Panc1 (cell line): ENCODE data around the gene TMEM39A. TPM values are rescaled to one million over a fixed set of nuclear protein-coding genes. Genes with fewer than 3 reads are reported as not detected.

Experiments
- ATAC-seq: fragments of 200-7000 bp; cut with Tn5 transposase; 2 replicates; pipeline ENCODE4 v1.9.1; 2020; ENCODE audit warnings: mild to moderate bottlenecking, moderate library complexity
- Bru-seq: library from RNA; stranded (reverse); fragments of 400-500 nt; gene quantifications from one replicate; lab custom pipeline; 2021; lab: Mats Ljungman, UMichigan
- BruChase-seq, 2 experiments: library from RNA; stranded (reverse); fragments of 400-500 nt; gene quantifications; one replicate each; lab custom pipeline; 2021; lab: Mats Ljungman, UMichigan
- BruUV-seq: library from RNA; stranded (reverse); fragments of 400-500 nt; replicated peaks from 2 replicates; lab custom pipeline; 2021; lab: Mats Ljungman, UMichigan
- CTCF ChIA-PET: fragments of 300-600 bp; sonication (Branson Sonifier 250); formaldehyde crosslinking; loops from one replicate; lab custom pipeline; 2022; ENCODE audit warnings: antibody characterized with exemption; lab: Charles Lee
- POLR2A ChIA-PET: fragments of 300-600 bp; sonication (Branson Sonifier 250); formaldehyde crosslinking; loops from one replicate; lab custom pipeline; 2022; ENCODE audit warnings: antibody characterized with exemption; lab: Charles Lee
- DNase-seq: peaks from one replicate; pipeline ENCODE4 v3.0.0-alpha.2; 2010; ENCODE audit warnings: low read depth, low spot score
- H3K27ac ChIP-seq: 2 replicates; pipeline ENCODE4 v1.5.1; 2011; ENCODE audit warnings: mild to moderate bottlenecking, low read length, inconsistent platforms
- H3K27me3 ChIP-seq: fragments of 200-500 bp; sonication (Bioruptor generic); 2 replicates; pipeline ENCODE4 v1.6.0; 2014; ENCODE audit warnings: low read length, inconsistent platforms; ENCODE audit not compliant: control insufficient read depth, insufficient read depth
- H3K36me3 ChIP-seq: fragments of 200-500 bp; sonication (Bioruptor generic); 2 replicates; pipeline ENCODE4 v1.5.1; 2014; ENCODE audit warnings: inconsistent platforms, mild to moderate bottlenecking, low read length, moderate library complexity; ENCODE audit not compliant: control insufficient read depth, insufficient read depth
- H3K4me1 ChIP-seq: 2 replicates; pipeline ENCODE4 v1.5.1; 2011; ENCODE audit warnings: inconsistent platforms, mild to moderate bottlenecking, low read length, moderate library complexity; ENCODE audit not compliant: control insufficient read depth, insufficient read depth
- H3K4me3 ChIP-seq, 2 experiments: 2 replicates each; pipeline ENCODE4 v1.5.1; 2011 to 2012; ENCODE audit warnings: low read depth in 2 of 2, low read length in 2 of 2, mild to moderate bottlenecking in 2 of 2, inconsistent platforms in 1 of 2, moderate library complexity in 1 of 2
- H3K9me3 ChIP-seq: fragments of 200-500 bp; sonication (Bioruptor generic); 2 replicates; pipeline ENCODE4 v1.5.1; 2014; ENCODE audit warnings: low read depth, mild to moderate bottlenecking, inconsistent platforms, low read length, moderate library complexity; ENCODE audit not compliant: control insufficient read depth, insufficient read depth
- CTCF ChIP-seq: fragments of 450-650 bp; IDR thresholded peaks from 2 replicates; pipeline ENCODE4 v1.5.1; 2017; ENCODE audit warnings: mild to moderate bottlenecking
- POLR2AphosphoS5 ChIP-seq: IDR thresholded peaks from 2 replicates; pipeline ENCODE4 v1.6.1; 2012; ENCODE audit warnings: mild to moderate bottlenecking, low read depth, low read length, moderate library complexity
- REST ChIP-seq, 2 experiments: IDR thresholded peaks; 2 replicates each; pipeline ENCODE4 v1.6.1; 2011 to 2012; ENCODE audit warnings: low read depth in 2 of 2, control low read depth in 1 of 2, low read length in 1 of 2, mild to moderate bottlenecking in 1 of 2, moderate library complexity in 1 of 2; ENCODE audit not compliant: insufficient read depth in 1 of 2
- SIN3A ChIP-seq: IDR thresholded peaks from 2 replicates; pipeline ENCODE4 v1.6.1; 2012; ENCODE audit warnings: low read depth, mild to moderate bottlenecking, low read length, moderate library complexity, borderline replicate concordance; ENCODE audit not compliant: insufficient read depth
- TCF7L2 ChIP-seq: IDR thresholded peaks from 2 replicates; pipeline ENCODE4 v1.6.1; 2011; ENCODE audit warnings: mild to moderate bottlenecking, low read depth, low read length, inconsistent platforms
- in situ Hi-C: cut with HindIII; loops from 2 replicates; pipeline ENCODE4 v1.10.0; 2016; ENCODE audit warnings: low sequenced_read_pairs, low pct_unique_long_range_greater_than_20kb
- intact Hi-C: fragments of 100-400 bp; cut with micrococcal nuclease; formaldehyde crosslinking; loops from one replicate; pipeline ENCODE4 v1.10.0; 2022; ENCODE audit not compliant: unreplicated experiment
- long read RNA-seq: library from polyadenylated mRNA; unstranded; transcript quantifications from one replicate; pipeline ENCODE4 v2.0.0, GENCODE V29; 2021; ENCODE audit not compliant: unreplicated experiment
- polyA plus RNA-seq: library from polyadenylated mRNA; unstranded; fragments of >200 nt; gene quantifications from one replicate; pipeline ENCODE4 v1.2.1, GENCODE V29; 2012; ENCODE audit warnings: missing spikeins; ENCODE audit not compliant: insufficient read length
- total RNA-seq: library from RNA; stranded (reverse); gene quantifications from one replicate; pipeline ENCODE4 v1.2.1, GENCODE V29; 2021; ENCODE audit not compliant: unreplicated experiment

TMEM39A gene, protein sequence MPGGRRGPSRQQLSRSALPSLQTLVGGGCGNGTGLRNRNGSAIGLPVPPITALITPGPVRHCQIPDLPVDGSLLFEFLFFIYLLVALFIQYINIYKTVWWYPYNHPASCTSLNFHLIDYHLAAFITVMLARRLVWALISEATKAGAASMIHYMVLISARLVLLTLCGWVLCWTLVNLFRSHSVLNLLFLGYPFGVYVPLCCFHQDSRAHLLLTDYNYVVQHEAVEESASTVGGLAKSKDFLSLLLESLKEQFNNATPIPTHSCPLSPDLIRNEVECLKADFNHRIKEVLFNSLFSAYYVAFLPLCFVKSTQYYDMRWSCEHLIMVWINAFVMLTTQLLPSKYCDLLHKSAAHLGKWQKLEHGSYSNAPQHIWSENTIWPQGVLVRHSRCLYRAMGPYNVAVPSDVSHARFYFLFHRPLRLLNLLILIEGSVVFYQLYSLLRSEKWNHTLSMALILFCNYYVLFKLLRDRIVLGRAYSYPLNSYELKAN
- total RNA-seq (47.8 TPM), Bru-seq, nascent RNA (percentile 92 among the genes with signal in this experiment), BruChase-seq, experiment 1, labeled RNA remaining after a 2-hour chase (percentile 92 among the genes with signal in this experiment), BruChase-seq, experiment 2, labeled RNA remaining after a 6-hour chase (percentile 84 among the genes with signal in this experiment)
- 33.7 TPM for polyA plus RNA-seq
- long read RNA-seq, full-length matches to known transcripts: 18 of 42 reads
- long read RNA-seq, partial matches to known transcripts: 12 of 42 reads
- long read RNA-seq, other reads (novel, unspliced or antisense): 12 of 42 reads

- CTCF ChIA-PET: interaction anchor here (0.5 kb wide), 1 partner anchor 86 kb away, joined by 4 read pairs; no protein-coding TSS in a partner anchor
- ATAC-seq (peak; percentile 99), DNase-seq (peak; percentile 91)
- POLR2A ChIA-PET: interaction anchor here (0.5 to 1.8 kb wide), 6 partner anchors 9 to 1794 kb away, joined by 3 to 7 read pairs (median 4); partner anchors contain the start of gene TIMMDC1
- in situ Hi-C loops: no loop called here
- H3K9me3 ChIP-seq: no peaks in the 10 kb centered on the region
- BruUV-seq: TSS peak; percentile 78
- intact Hi-C loops: loop anchor here (10.0 kb wide), 1 partner anchor 189 kb away; no protein-coding TSS in a partner anchor
- H3K27me3 ChIP-seq: no peaks in the 10 kb centered on the region
- peaks cover 12% of the 10 kb centered on the region for H3K36me3 ChIP-seq
- H3K4me3 ChIP-seq: peak within 1 kb of the TSS; percentile 80 to 97
- H3K4me1 ChIP-seq: peaks cover 14% of the 10 kb centered on the region
- H3K27ac ChIP-seq: peak within 1 kb of the TSS; percentile 97
- TF ChIP-seq CTCF: no peak
- TF ChIP-seq SIN3A: peak; percentile 91; the same call in 1 of the 2 replicates
- peak; percentile 99 for TF ChIP-seq POLR2AphosphoS5
- TF ChIP-seq REST (IDR thresholded peaks at IDR 0.05; ENCODE audit: insufficient read depth in 1 of 2, low read depth in 2 of 2, low read length in 1 of 2): peak in 1 of 2 experiments; percentile 74; a peak in 1 of 4 replicates
Measured at GRCh38 chr3:119463171-119464169, at the start of gene TMEM39A. Gene TMEM39A (minus strand): TSS chr3:119463615. CDS start chr3:119462074, 1,541 bp downstream.

DNA sequence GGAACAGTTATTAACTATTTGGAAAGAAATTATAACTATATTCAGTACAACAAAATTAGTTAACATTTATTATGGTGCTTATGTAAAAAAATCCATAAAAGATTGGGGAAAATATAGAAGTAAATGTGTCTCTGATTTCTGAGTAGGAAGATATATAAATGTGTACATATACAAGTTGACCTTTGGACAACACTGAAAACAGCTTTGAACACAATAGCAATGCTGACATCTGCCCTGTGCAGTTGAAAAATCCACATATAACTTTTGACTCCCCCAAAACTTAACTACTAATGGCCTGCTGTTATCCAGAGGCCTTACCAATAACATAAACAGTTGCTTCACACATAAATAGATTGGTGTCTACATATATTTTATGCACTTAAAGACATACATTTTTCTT is 47.3 kb upstream of the TMEM39A start:
- in situ Hi-C loops (no loop called here), intact Hi-C loops (no loop called here)
- DNase-seq (no peak), ATAC-seq (no peak)
- Histone ChIP-seq H3K4me1 (no peaks in the 10 kb centered on the region), H3K36me3 (peaks cover 34% of the 10 kb centered on the region), H3K27me3 (no peaks in the 10 kb centered on the region), H3K9me3 (no peaks in the 10 kb centered on the region), H3K4me3 (no peak overlapping the region), H3K27ac (no peak overlapping the region)
- TF ChIP-seq SIN3A: no peak
- TF ChIP-seq TCF7L2: no peak
- TF ChIP-seq CTCF: no peak
- BruUV-seq: no TSS peak
- CTCF ChIA-PET: no interaction called here
- POLR2A ChIA-PET: no interaction called here
